ENCODE measurements around the gene PALLD.

Gene PALLD

DNA sequence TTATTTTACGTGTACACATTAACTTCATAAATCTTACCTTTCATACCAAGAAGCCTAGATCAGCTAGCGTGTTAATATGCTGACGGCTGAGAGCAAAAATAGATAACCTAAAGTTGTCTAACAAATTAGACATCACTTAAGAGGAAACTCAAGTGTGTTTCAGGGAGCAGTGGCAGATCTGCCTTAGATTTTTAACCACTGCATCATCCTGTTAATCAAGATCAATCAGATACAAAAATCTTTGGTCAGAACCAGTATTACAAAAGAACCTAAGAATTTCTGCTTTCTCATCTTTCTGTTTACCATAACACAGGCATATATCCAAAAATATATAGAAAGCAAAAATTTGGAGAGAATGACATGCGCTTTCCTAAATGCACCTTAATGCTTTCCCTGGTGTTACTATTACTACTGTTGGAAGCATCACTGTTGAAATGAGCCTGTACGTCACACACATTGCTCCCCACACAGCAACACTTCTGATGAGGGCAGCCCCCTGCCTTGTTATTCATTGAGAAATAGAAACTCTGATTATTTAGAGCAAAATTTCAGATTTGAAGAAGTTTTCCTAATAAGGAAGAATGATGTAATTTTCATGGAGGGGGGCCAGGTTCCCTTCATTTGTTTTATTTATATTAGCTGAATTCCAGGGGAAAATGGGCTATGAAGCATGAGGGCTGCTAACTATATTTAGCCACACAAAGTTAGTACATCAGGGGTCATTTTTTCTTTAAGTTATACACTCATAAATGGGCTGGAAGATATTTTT, 360.9 kb downstream of the PALLD start:
- in situ Hi-C loops (cut with MboI; ENCODE audit: low sequenced_read_pairs), result no loop called here

DNA sequence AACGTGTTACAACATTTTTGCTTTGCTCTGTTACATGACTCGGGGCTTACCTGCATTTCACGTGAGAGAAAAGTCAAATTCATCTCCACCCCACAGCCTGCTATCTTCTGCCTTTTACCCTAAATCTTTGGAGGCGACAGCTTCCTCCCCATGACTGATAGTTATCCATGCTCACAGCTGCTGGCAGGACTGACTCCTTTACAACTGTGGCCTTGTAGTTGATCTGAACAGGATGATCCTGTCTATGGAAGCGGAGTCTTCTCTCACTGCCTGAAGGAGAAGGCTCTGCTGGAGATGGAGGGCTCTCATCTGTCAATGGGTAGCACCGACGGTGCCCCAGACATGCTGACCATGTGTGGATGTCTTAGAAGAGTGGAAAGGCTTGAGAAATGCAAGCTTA, 362.2 kb downstream of the PALLD start:
- in situ Hi-C loops (cut with MboI; ENCODE audit: low sequenced_read_pairs), result no loop called here

DNA sequence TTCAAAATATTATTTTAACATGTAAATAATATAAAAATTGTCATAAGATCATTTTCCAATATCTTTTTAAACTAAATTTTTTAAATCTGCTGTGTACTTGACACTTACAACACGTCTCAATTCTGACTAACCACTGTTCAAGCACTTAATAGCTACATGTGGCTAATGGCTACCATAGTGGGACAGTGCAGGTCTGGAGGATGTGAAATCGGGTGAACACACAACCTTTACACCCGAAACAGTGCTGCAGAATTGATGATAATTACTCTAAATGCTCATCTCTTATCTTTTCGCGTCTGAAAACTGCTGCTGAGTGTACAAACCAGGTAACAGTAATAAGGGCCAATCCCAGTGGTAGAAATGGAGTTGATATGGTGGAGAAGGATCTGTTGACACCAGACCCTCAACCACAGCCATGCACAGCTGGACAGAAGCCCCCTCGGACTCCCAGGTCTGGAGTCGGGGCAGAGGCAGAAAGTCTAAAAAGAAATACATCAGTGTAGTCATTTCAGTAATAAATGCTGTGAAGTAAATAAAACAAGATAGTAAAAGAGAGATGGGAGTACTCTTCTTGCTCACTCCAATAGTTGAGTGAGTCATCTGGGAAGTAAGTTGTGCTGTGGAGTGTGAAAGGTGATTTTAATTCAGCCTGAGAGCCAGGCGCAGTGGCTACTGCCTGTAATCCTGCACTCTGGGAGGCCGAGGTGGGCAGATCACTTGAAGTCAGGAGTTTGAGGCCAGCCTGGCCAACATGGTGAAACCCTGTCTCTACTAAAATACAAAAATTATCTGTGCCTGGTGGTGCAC, 363.2 kb downstream of the PALLD start:
- in situ Hi-C loops (cut with MboI; ENCODE audit: low sequenced_read_pairs), result no loop called here

DNA sequence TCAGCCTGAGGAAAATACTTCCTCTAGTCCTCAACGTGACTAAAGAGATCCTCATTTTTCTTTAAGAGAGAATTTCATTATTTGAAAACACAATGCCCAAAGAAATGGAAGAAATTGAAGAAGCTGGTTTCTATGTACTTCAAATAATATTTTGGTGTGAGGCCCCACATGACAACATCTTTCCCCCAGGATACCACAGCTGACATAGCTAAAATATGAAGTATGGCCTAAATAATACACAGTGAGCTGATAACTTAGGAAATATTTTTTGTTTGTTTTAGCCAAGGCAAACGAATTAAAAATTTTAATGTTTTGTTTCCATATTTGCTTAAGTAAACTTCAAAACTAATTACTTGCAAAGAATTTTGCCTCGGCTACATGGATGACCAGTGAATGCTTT, 364.0 kb downstream of the PALLD start:
- in situ Hi-C loops (cut with MboI; ENCODE audit: low sequenced_read_pairs), result no loop called here

DNA sequence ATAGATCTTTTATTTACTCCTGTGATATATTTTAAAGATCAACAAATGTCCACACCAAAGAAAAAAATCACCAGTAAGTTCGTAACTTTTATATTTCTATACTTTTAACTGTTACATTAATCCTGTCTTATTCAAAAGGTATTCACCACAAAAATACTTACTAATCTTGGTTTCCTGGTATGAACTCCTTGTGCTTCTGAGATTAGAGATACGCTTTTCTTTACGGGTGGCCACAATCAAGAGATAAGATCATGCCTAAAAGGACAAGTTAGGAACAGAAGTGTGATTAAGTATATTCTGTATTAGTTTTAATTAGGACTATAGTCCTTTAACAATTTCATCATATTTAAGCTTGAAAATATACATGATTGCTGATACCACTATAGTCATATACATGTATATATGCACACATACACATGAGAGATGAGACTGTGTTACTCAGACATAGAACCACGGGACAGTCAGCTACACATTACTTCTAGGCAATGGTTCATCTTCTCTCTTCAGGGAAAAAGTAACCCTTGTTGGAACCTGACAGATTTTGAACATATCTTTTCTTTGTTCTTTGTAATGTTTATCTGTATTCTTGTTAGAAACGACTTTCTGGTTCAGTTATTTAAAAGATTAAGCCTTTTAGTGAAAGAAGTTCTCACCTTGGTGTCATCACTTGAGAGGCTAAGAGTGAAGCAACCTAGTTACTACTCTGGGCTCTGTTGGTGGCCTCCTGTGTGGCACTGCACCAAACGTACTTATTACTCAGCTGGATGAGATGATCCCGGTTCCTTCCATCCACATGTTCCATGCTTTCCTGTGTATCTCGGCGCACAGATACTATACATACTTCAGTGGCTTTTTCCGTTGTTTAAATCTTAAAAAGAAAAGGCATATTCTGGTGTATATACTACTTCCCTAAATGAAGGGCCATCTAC, 367.1 kb downstream of the PALLD start:
- in situ Hi-C loops (cut with MboI; ENCODE audit: low sequenced_read_pairs), result no loop called here

DNA sequence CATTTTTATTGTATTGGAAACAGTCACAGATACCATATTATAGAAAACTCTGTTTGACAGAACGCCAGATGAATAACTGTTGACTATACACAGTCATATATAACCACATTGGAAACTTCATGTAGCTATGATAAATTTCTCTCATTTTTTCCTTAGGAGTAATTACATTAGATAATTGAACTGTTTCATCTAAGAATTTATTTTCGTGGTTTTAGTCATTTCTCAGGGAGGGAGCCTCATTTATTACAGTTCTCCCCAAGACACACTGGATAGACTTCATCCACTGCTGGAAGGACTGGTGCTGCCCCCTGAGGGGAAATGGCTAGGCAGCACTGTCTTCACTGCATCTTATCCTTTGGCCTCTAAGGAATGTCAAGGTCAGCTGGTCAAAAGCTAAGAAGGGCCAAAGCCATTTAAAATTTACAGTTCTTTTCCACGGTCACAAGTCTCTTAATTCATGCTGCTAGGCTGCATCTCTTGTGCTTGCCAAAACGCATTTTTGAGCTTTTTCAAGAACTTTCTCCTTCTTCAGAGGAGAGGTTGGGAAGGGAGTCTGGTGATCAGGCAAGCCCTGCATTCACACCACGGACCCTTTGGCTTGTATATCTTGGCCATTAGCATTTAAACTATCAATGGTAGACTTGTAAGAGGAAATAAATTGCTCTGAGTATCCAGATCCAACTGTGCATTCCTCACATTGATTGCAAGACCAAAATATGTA, 368.1 kb downstream of the PALLD start:
- in situ Hi-C loops (cut with MboI; ENCODE audit: low sequenced_read_pairs), result no loop called here

DNA sequence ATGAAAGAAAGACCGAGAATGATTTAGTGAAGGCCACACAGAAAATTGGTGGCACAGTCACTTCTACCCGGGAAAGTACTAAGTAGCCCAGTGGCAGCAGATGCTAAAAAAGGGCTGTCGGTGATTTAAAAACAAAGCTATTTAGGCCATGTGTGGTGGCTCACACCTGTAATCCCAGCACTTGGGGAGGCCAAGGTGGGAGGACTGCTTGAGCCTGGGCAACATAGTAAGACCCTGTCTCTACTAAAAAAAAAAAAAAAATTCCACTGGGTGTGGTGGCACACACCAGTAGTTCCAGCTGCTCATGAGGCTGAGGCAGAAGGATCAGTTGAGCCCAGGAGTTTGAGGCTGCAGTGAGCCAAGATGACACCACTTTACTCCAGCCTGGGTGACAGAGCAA, 369.0 kb downstream of the PALLD start:
- in situ Hi-C loops (cut with MboI; ENCODE audit: low sequenced_read_pairs), result no loop called here

DNA sequence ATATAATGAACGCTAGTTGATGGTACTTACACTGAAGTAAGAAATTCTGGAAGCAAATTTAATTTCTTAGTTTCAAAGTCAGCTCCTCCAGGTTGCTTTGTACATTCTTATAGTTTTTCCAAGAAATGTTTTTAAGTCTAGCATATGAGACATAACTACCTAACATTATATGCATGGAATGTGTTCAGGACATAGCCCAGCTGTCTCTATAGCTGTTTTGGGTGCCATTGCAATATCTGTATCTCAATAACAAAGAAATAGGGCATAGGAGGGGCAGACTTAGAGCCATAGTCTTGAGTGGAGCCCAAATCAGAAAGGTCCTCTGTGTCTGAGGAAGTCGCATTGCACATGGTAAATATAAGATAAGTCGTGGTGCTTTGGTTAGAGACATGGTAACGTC, 369.8 kb downstream of the PALLD start:
- in situ Hi-C loops (cut with MboI; ENCODE audit: low sequenced_read_pairs), result no loop called here

DNA sequence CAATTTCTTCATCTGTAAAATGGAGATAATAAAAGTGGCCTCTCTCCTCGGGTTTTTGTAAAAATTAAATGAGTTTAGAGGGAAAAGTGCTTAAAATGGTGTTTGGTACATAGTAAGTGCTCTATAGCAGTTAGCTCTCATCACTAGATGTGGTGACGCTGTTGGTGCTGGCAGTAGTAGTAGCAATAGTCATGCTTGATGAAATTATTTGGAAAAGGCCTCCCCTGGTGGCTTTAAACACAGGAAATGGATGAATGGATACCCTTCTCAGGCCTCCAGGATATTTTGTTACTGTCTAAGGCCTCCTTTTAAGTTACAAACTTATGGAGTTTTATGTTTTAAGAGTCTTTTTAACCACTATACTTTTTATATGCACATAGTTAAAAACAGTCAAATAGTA, 370.3 kb downstream of the PALLD start:
- in situ Hi-C loops (cut with MboI; ENCODE audit: low sequenced_read_pairs), result no loop called here

DNA sequence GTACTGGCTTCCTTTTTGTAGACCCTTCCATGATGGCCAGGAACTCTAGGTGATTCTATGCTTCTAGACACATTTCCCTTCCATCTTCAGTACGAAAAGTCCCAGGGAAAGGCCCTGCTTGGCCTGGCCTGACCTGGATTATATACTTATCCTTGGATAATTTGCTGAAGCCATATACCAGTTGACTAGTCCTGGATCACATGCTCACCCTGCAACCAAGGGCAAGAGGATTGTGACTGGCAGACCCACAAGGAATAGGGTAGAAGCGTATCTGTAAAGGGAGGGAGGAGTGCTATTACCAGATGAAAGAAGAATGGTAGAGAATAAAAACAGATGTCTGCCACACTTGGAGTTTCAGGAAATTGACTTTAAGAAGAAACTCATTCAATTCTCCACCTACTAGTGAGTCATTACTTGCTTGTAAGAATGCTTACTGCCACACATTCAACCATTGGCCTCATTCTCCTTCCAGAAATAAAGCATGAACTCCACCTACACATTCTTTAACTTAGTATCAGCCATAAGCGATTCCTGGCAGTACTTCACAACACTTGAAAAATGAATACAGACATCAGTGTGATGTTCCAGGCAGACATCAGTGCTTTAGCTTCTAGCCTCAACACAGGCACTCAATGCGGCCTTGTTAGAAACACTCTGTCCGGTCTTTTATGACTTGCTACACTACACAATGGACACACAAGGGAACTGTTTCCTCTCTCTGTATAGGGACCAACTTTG, 371.4 kb downstream of the PALLD start:
- in situ Hi-C loops (cut with MboI; ENCODE audit: low sequenced_read_pairs), result no loop called here

DNA sequence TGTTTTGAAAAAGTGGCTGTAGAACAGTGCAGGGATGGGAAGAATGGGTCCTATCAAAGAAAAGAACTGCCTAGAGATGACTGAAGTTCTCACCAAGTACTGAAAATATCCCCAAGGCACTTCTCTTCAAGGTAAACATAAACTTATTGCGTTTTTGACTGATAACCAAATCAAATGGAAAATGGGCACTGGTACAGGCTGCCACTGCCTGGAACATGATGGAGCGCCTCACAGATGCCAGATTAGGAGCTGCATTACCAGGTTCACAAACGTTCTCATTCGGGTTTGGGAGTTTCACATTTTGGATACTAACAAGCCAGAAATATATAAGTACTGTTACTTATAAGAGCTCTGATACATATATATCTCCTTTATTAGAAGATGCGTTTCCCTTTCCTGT, 371.9 kb downstream of the PALLD start:
- in situ Hi-C loops (cut with MboI; ENCODE audit: low sequenced_read_pairs), result no loop called here

DNA sequence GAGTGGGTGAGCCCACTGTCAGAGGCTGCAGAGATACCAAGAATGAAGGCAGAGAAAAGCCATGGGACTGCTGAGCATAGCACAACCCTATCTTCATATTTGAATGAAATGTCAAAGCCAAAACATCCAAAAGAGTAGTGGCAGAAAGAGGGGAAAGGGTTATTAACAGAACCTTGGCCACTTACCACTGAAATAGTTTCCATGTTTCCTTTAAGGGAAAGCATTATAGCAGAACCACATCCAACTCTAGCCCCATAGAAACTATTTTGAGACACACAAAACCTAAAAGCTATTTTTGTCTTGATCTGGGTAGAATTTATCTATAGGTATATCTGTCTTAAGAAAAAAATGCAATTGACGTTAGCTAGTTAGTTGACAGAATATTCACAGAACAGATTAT, 373.2 kb downstream of the PALLD start:
- in situ Hi-C loops (cut with MboI; ENCODE audit: low sequenced_read_pairs), result no loop called here

DNA sequence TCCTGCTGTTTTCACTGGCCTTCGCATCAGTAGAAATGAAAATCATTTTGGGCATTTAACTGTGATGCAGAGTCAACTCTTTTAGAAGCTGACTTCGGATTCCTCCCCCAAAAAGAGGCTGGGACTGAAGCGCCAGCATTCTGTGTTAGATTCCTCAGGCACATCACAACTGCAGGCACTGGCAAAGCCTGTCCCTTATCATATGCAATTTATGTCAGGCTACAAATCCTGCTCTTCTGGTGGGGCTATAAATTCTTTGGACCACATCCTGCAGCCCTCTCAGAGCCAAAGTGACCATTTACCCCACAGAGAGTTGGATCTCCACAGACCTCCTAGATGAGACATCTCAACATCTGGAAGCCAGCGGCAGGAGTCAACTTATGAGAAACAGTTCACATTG, 374.8 kb downstream of the PALLD start:
- in situ Hi-C loops (cut with MboI; ENCODE audit: low sequenced_read_pairs), result no loop called here

DNA sequence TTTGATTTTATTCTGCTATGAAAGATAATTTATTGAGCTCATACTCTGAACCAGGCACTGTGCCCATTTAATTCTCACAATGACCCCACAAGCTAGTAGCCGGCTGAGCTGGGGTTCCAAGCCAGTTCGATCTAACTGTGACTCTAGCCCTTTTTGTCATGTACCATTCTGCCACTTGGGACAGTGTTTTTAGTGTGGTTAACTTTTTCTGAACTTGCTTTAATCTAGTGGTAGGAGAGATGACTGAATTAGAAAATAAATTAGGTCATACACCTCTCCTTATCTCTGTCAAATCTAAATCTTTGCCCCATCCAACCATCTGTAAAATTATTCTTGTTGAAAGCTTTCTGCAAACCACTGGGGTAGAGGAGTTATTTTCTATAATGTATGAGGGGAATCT, 377.2 kb downstream of the PALLD start:
- in situ Hi-C loops (cut with MboI; ENCODE audit: low sequenced_read_pairs), result no loop called here

DNA sequence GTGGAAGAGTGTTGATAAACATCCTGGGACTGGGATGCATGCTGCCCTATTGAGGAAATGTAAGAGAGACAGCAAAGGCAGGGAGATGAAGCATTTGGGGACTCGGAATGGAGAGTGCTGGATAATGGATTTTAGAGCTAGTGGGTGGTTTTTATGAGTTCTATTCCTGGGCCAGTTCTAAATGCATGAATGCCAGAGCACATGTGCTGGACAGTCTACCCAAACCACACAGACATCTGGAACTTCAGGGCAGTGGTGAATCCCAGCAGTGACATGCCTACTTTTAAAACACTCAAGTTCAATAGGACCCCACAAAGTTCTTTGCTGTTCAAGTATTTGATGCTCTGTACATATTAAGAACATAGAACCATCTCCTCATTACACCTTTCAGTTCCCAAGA, 379.3 kb downstream of the PALLD start:
- in situ Hi-C loops (cut with MboI; ENCODE audit: low sequenced_read_pairs), result no loop called here

DNA sequence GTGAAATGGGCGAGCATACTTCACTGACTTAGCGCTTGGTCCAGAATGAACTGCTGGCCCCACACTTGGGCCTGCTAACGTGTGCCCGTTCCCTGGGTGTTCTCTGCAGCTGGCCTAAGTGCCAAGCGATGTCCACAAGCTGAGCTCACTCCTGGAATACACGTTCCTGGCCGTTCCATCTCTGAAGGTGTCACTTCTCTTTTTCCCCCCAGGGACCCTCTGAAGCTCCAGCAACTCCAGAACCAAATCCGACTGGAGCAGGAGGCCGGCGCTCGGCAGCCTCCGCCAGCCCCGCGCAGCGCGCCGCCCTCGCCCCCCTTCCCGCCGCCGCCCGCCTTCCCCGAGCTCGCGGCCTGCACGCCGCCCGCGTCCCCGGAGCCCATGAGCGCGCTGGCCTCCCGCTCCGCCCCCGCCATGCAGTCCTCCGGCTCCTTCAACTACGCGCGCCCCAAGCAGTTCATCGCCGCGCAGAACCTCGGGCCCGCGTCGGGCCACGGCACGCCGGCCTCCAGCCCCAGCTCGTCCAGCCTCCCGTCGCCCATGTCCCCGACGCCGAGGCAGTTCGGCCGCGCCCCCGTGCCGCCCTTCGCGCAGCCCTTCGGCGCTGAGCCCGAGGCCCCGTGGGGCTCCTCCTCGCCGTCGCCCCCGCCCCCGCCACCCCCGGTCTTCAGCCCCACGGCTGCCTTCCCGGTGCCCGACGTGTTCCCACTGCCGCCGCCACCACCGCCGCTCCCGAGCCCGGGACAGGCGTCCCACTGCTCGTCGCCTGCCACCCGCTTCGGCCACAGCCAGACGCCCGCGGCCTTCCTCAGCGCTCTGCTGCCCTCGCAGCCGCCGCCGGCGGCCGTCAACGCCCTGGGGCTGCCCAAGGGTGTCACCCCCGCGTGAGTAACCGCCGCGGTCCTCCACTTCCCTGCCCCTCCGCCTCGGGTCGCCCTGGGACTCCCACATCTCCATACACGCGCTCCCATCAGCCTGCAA, 380.9 kb downstream of the PALLD start:
- in situ Hi-C loops (cut with MboI; ENCODE audit: low sequenced_read_pairs), result no loop called here

DNA sequence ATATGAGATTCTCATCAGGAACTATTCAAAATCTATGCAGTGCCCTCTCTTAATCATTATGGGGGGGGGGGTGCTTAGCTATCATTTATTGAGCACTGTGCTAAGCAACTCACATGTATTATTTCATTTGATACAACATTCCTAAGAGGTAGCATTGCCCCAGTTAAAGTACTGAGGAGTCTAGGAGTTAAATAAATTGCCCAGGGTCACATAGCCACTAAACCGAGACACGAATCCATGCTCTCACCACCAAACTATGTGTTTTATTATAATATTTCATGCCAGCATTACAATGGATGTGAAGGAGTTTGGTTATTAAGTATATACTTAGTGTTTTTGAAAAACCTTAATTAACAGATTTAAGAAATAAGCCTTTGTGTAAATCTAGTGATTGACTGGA, 381.8 kb downstream of the PALLD start:
- in situ Hi-C loops (cut with MboI; ENCODE audit: low sequenced_read_pairs), result no loop called here

DNA sequence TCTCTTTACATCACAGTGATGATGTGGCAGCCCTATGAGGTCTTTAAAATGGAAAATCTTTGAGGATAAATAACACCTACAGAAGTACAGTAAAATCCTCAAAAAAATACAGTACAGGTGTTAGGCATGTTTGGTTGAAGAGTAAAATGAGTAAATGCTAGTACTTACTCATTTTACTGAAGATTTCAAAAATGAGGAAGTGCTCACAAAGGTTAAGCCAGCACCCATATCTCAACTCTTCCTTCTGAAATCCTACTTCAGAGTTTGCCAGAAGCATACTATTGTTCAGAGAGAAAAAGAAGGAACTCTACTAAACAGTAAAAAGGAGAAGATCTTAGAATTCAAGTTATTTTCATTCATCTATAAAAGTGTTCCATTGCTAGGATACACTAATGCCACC, 382.3 kb downstream of the PALLD start:
- in situ Hi-C loops (cut with MboI; ENCODE audit: low sequenced_read_pairs), result no loop called here

All from HL-60/S4 treated with phorbol 12-myristate 13-acetate at 8.2 ng/mL for 4 days and 3 days (cell line).